Esophagus muscularis mucosa (tissue), 4 donors: ENCODE data around the gene OR6C74. TPM values are rescaled to one million over a fixed set of nuclear protein-coding genes. Genes with fewer than 3 reads are reported as not detected.

Experiments
- DNase-seq: peaks from one replicate; pipeline ENCODE4 v3.0.0-alpha.2; 2017; ENCODE audit errors: extremely low spot score
- H3K27ac ChIP-seq, 4 donors: fragments of 200-600 bp; sonication (generic); replicated peaks in 1 of 4; 1 replicate in 3 of 4; 2 replicates in 1 of 4; pipeline ENCODE4 v1.5.1; 2016 to 2019; ENCODE audit warnings: mild to moderate bottlenecking in 1 of 4
- H3K27me3 ChIP-seq, 4 donors: fragments of 200-600 bp; sonication (generic); one replicate each; pipeline versions ENCODE4 v1.5.1 to v1.6.0; 2016 to 2019
- H3K36me3 ChIP-seq, 4 donors: fragments of 200-600 bp; sonication (generic); one replicate each; pipeline ENCODE4 v1.5.1; 2016 to 2019
- H3K4me1 ChIP-seq, 4 donors: fragments of 200-600 bp; sonication (generic); one replicate each; pipeline ENCODE4 v1.5.1; 2016 to 2019
- H3K4me3 ChIP-seq, 4 donors: fragments of 200-600 bp; sonication (generic); 1 replicate in 2 of 4; 2 replicates in 2 of 4; pipeline ENCODE4 v1.5.1; 2016 to 2019; ENCODE audit warnings: mild to moderate bottlenecking in 4 of 4, moderate library complexity in 1 of 4
- H3K9me3 ChIP-seq, 4 donors: fragments of 200-600 bp; sonication (generic); 1 replicate in 3 of 4; 2 replicates in 1 of 4; pipeline ENCODE4 v1.5.1; 2016 to 2019
- EP300 ChIP-seq: sonication (generic); formaldehyde crosslinking; IDR thresholded peaks from one replicate; pipeline ENCODE4 v1.6.1; 2017; ENCODE audit warnings: antibody characterized with exemption
- POLR2A ChIP-seq: fragments of 450-650 bp; IDR thresholded peaks from one replicate; pipeline ENCODE4 v1.6.1; 2017; ENCODE audit warnings: antibody characterized with exemption, moderate library complexity, mild to moderate bottlenecking, low read depth
- POLR2AphosphoS5 ChIP-seq, 2 donors: sonication (generic); formaldehyde crosslinking; IDR thresholded peaks; one replicate each; pipeline ENCODE4 v1.6.1; 2017; ENCODE audit warnings: antibody characterized with exemption in 2 of 2
- WGBS: methylation state at CpG from one replicate; pipeline ENCODE4 v1.1.5; 2018; 5-methylcytosine and 5-hydroxymethylcytosine counted together
- intact Hi-C: fragments of 100-400 bp; cut with DNase I; formaldehyde crosslinking; loops from one replicate; pipeline ENCODE4 v1.15.1; 2023
- total RNA-seq, 4 donors: library from RNA; depleted of rRNA; stranded (reverse); fragments of >200 nt; gene quantifications; one replicate each; pipeline versions ENCODE4 v1.1.0 to v1.2.1, GENCODE V29; 2016
- TF ChIP-seq, protein P1 (sequence below), 3 experiments: fragments of 200-600 bp in 2 of 3; fragments of 450-650 bp in 1 of 3; sonication (generic) in 2 of 3; IDR thresholded peaks; one replicate each; pipeline ENCODE4 v1.5.1; 2017 to 2019; ENCODE audit warnings: antibody characterized with exemption in 3 of 3, mild to moderate bottlenecking in 2 of 3, moderate library complexity in 1 of 3

Gene OR6C74
- total RNA-seq, 4 donors from 2014 or later: not detected

DNA sequence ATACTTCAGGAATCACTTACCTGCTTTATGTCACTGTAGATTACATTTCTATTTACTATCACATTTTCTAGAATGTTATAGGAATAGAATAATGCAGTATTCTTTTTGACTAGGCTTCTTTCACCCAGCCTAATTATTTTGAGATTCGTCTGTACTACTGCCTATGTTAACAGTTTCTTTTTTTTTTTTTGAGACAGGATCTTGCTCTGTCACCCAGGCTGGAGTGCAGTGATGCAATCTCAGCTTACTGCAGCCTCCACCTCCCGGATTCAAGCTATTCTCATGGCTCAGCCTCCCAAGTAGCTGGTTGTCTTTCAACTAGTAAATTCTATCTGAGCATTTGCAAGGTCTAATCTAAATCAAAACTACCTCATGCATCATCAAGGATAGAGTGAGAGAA lies 45.6 kb downstream of the OR6C74 start:
- Histone ChIP-seq H3K9me3 (no peaks in the 10 kb centered on the region), H3K36me3 (no peaks in the 10 kb centered on the region), H3K27me3 (no peaks in the 10 kb centered on the region), H3K27ac (no peak overlapping the region), H3K4me1 (no peaks in the 10 kb centered on the region), H3K4me3 (no peak overlapping the region)
- intact Hi-C loops: no loop called here
- 49% methylated on average over 2 of the region's 2 CpGs for WGBS
- TF ChIP-seq POLR2AphosphoS5 (IDR thresholded peaks at IDR 0.05): no peak
- TF ChIP-seq, protein P1, sequence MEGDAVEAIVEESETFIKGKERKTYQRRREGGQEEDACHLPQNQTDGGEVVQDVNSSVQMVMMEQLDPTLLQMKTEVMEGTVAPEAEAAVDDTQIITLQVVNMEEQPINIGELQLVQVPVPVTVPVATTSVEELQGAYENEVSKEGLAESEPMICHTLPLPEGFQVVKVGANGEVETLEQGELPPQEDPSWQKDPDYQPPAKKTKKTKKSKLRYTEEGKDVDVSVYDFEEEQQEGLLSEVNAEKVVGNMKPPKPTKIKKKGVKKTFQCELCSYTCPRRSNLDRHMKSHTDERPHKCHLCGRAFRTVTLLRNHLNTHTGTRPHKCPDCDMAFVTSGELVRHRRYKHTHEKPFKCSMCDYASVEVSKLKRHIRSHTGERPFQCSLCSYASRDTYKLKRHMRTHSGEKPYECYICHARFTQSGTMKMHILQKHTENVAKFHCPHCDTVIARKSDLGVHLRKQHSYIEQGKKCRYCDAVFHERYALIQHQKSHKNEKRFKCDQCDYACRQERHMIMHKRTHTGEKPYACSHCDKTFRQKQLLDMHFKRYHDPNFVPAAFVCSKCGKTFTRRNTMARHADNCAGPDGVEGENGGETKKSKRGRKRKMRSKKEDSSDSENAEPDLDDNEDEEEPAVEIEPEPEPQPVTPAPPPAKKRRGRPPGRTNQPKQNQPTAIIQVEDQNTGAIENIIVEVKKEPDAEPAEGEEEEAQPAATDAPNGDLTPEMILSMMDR (IDR thresholded peaks at IDR 0.05): no peak
- TF ChIP-seq EP300: no peak
- no peak for TF ChIP-seq POLR2A
- DNase-seq: no peak

Other genes starting within 250 kb of the OR6C74 start
- gene NEUROD4, start 224.6 kb upstream of the OR6C74 start, total RNA-seq: not detected
- gene OR9K2, start 118.2 kb upstream of the OR6C74 start, total RNA-seq: not detected
- gene OR10A7, start 23.6 kb upstream of the OR6C74 start, total RNA-seq: not detected
- gene OR6C6, start 52.0 kb downstream of the OR6C74 start, total RNA-seq: not detected
- gene OR6C1, start 69.7 kb downstream of the OR6C74 start, total RNA-seq: not detected
- gene OR6C3, start 86.1 kb downstream of the OR6C74 start, total RNA-seq: not detected
- gene OR6C75, start 118.4 kb downstream of the OR6C74 start, total RNA-seq: not detected
- not detected for gene OR6C65, start 155.9 kb downstream of the OR6C74 start, total RNA-seq
- gene OR6C76, start 181.6 kb downstream of the OR6C74 start, total RNA-seq: not detected
- not detected for gene OR6C2, start 199.5 kb downstream of the OR6C74 start, total RNA-seq
- not detected for gene OR6C70, start 225.5 kb downstream of the OR6C74 start, total RNA-seq
- gene OR6C68, start 247.8 kb downstream of the OR6C74 start, total RNA-seq: not detected